ENCODE results near the gene IL6R.
A peak's percentile ranks its signal among the peaks of the same experiment; 100 is the strongest.
"Not testable (repeated sequence)": the region's sequence is repeated elsewhere in the genome, so short reads cannot be mapped to it uniquely, and the experiment has no call there.

The IL6R gene

GRCh38 chr1:154485106-154485505, 80.0 kb downstream of the IL6R start:
- DNase-seq = no peak

DNA sequence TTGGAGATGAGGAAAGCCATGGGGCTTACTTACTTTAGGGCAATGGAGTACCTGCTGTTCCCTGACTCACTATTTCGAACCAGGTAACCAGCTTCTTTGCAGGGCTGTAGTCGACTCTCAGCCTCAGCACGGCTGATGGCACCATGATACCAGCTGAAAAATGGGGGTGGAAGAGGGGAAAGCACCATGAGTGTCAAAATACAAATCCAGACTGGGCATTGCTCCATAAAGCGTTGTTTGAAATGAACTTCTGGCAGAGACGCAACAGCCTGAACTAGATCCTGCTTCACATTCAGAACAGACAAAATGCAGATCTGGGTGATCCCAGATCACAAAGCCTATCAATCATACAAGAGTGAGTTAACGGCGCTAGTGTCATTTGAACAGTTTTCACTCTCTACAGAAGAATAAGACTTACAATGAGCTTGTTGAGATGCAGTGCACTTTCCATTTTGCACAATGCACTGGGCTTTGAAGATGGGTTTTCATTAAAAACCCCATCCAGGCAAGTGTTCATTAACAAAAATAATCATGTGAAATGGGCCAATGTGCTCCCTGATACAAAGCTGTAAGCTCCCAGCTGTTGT, 80.9 kb downstream of the IL6R start:
- DNase-seq = no peak

- DNase-seq = not testable (repeated sequence)
Measured at GRCh38 chr1:154486756-154487155, 81.6 kb downstream of the IL6R start.

DNA sequence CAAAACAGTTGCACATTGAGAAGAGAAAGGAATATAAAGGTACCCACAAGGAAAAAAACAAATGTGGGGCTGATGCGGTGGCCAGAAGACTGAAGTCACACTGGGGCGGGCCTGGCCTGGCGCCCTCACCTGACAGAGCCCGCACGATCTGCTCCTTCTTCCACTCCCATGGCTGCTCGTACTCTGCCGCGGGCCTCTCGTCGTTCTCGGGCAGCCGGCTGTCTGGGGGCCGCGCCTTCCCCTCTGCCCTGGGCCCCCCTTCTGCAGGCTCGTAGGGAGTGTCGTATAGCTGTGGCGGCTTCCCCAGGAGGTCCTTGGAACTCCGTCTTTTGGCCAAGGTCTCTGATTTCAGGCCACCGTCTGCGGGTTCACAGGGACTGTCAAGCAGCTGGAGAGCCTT, 83.8 kb downstream of the IL6R start:
- DNase-seq = no peak

DNA sequence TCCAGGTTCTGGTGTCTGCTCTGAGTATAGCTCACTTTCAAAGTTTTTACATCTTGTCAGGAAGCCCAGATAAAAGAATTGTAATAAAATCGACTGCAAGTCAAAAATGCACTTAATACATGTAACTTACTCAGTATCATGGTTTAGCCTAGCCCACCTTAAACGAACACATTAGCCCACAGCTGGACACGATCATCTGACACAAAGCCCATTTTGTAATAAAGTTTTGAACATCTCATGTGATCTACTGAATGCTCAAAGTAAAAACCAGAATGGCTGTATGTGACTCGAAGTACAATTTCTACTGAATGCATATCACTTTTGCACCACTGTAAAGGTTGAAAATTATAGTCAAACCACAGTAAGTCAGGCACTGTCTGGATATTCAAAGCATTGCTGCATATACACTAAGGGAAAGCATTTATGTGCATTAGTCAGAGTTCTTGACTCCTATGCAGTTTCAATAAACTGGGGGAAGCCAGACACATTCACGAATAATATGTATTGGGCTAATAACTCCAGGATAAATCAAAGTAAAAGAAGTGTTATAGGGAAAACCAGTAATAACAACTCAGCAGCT, 84.6 kb downstream of the IL6R start:
- no peak for DNase-seq

DNA sequence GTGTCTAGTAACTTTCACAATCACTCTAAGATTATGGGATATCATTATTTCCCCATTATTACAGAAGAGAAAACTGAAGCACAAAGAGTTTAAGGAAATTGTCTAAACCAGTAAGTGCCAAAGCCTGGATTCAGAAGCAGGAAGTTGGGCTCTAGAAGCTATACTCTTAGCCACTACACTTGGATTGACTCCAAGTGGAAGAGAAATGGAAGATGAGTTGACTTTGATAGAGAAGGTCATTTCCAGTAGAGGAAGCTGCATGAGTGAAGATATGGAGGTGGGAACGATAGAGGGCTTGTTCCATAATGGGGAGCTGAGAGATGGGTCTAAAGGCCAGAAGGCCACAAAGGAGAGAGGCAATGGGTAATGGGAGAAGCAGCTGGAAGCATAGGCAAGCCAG, 85.2 kb downstream of the IL6R start:
- DNase-seq = no peak

DNA sequence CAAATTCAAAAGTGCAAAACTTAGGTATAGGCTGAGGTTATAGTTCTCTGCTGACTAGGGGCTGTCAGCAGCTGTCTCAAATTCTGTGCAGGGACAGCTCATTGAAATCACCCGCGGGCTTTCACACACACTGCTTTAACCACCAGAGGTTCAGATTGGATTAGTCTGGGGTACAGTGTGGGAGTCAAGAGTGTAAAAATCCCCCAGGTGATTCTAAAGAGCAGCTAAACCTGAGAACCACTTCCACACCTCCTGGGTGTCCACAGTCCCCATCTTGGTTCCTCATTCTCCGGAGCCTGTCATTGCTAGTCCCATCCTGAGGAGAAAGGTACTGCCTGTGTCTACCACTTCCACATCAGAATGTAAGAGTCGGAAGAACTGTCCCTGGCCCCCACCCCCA, 87.0 kb downstream of the IL6R start:
- DNase-seq = no peak

DNA sequence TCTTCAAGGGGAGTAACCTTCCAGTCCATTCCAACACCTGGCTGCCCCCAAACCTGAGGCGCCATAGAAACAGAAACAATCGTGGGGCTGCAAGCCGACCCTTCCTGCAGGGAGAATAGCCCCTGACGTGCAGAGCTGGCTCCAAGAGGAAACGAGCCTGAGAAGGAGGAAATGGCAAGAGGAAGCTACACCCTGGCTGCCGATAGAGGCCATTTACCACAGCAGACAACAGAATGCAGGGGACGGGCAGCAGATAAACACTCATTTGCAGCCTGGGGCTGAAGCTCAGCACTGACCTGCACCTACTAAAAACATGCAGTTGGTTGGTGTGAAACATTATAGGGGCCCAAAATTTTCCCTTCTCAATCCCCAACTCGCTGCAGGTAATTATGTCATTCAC, 88.1 kb downstream of the IL6R start:
- DNase-seq = no peak

DNA sequence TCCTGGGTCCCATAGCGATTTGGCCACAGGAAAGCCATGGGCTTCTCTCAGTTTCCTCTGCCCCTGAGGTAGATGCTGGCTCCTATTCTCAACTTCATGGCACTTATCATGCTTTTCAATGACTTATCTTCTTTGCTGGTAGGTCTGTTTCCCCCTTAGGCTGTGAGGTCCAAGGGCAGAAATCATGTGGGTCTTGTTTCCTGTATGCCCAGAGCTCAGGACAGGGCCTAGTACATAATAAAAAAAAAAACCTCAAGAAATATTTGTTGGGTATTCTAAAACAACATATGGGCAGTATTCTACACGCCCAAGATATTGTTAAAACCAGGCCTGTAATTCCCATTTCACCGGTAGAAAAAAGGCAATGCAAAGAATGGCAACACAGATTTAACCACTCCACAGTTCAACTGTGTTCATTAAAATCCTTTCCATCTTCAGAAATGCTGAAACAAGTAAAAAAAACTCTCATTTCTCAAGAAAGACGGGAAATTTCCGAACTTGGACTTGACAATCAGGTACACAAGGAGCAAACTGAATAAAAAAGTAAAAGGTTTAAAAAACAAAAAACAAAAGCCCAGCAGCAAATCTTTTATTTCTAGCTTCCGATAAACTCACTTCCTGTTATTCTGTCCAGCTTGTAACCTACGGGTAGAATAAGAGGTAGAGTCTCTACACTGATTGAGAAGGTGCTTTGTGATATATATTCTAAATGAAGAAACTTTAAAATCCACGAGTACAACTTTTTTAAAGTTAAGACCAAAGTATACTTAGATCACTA, 90.5 kb downstream of the IL6R start:
- DNase-seq = no peak

GRCh38 chr1:154496383-154496782, 91.2 kb downstream of the IL6R start:
- DNase-seq = no peak

GRCh38 chr1:154497026-154497806, 92.1 kb downstream of the IL6R start:
- no peak for DNase-seq

- no peak for DNase-seq
Measured at GRCh38 chr1:154499446-154499845, 94.3 kb downstream of the IL6R start.

DNA sequence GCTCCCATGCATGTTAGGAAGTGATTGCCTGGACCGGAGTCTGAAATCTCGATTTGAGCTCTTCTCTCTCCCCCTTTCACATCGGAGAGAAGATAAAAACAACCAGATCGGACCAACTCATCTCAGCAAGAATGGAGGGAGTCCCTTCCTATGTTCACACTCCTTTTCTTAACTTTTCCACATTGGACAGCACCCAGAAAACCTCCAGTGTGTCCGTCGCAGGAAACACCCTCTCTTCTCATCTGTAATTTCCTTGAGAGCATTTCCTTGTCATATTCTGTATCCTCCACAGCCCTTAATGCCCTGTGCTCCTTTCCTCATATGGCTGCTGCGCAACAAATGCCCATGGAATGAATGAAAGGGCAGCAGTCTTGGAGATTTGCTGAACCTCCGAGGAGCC, 95.4 kb downstream of the IL6R start:
- no peak for DNase-seq

DNA sequence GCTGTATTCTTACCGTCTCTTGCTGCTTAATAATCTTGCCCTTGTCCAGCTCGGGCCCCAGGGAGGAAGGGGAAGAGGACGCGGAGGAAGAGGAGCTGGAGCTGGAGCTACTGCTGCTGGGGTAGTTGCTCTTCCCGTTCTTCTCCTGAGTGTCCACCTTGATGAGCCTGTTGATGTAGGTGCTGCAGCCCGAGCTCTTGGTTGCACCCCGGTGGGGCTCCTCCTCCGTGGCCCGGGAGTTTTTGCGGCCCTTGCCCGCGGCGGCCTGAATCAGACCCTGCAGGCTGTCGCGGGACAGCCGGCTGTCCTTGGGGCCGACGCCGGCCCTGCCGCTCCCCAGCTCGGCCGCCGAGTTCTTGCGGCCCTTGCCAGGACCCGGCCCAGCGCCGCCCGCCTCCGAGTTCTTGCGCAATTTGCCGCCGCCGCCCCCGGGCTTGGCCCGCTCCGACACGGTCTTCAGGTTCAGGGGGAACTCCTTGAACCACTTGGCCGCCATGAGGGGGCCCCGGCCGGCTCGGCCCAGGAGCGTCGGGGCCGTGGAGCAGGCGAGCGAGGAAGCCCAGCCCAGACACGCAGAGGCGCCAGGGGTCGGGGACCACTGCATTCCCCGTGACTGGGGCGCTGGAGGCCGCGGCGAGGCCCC, 96.4 kb downstream of the IL6R start:
- DNase-seq = peak; percentile 21

DNA sequence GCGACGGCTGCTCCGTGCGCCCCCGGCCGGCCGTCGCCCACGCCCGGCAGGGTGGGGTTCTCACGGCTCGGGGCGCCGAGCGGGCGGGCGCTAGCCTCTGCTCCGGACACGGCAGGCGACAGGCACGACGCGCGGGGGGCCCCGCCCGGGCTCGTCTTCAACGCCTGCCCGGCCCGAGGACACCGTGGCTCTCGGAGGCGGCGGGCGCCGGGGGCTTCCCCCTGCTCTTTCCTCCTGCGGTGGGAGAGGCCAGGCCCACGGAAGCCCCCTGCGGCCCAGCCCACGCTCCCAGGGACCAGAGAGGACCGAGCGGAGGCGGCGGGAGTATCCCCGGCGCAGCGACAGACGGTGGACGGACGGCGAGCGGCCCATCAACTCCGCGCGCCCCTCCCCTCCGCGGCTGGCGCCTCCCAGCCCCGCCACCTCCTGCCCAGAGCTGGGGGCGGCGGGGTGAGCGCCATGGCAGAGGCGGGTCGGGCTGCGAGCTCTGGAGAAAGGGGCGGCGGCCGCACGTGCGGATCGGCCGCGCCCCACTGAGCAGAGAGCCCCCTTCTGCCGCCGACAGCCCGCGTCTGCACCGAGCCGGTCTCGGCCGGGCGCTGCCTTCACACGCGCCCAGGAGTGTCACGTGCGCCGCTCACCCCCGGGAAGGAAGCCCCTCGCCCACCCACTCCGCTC, 97.1 kb downstream of the IL6R start, which contains the start of the genes SHE and TDRD10:
SHE (minus strand) TSS at position 347 of the 678 bp plus-strand sequence. CDS start 386 bp downstream, outside the sequence.
TDRD10 (plus strand) TSS at position 154 of the 678 bp plus-strand sequence. CDS start 4,685 bp downstream, outside the sequence.
- peak; percentile 22 for DNase-seq

DNA sequence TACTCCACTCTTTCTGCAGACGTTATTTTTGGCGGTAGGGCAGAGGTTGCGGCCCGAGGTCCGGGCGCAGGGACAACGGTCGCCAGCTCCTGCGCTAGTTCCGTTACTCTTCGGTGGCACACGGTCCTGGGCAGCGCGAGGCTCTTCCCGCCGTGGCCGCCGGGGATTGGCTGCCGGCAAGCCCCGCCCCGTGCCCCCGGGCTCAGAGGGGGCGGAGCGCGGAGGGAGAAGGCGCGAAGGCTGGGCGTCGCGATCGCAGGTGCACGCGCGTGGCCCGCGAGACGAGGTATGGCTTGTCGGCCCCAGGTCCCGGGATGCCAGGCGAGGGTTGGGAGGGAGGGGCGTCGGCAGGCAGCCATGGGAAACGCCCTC, 97.6 kb downstream of the IL6R start:
- DNase-seq = no peak

DNA sequence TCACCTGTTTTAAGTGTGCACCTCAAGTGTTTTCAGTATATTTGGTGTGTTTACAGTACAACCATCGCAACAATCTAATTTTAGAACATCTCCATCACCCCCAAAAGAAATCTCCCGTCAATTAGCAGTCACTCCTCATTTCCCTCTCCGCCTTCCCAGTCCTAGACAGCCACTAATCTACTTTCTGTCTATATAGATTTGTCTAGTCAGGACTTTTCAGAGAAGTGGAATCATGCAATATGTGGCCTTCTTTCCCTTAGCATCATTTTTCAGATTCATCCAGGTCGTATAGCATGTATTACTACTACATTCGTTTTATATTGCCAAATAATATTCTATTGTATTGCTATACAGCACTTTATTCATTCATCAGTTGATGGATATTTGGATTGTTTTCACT, 98.8 kb downstream of the IL6R start:
- DNase-seq = no peak

- no peak for DNase-seq
Measured at GRCh38 chr1:154512760-154513159, 107.6 kb downstream of the IL6R start.

- DNase-seq = no peak
Measured at GRCh38 chr1:154514066-154514553, 109.0 kb downstream of the IL6R start.

GRCh38 chr1:154517661-154518060, 112.5 kb downstream of the IL6R start:
- DNase-seq = no peak
